PC-9 (cell line): ENCODE measurements around the gene SLC38A1. TPM values are rescaled to one million over a fixed set of nuclear protein-coding genes. Genes with fewer than 3 reads are reported as not detected.

Experiments
- BruUV-seq: library from RNA; stranded (reverse); fragments of 400-500 nt; replicated peaks from 2 replicates; lab custom pipeline; 2021; lab: Mats Ljungman, UMichigan
- CTCF ChIA-PET: fragments of 300-600 bp; sonication (Branson Sonifier 250); formaldehyde crosslinking; loops from one replicate; lab custom pipeline; 2022; ENCODE audit warnings: antibody characterized with exemption; lab: Charles Lee
- POLR2A ChIA-PET: fragments of 300-600 bp; sonication (Branson Sonifier 250); formaldehyde crosslinking; loops from one replicate; lab custom pipeline; 2022; ENCODE audit warnings: antibody characterized with exemption; ENCODE audit not compliant: unreplicated experiment; lab: Charles Lee
- DNase-seq, 2 experiments: peaks; one replicate each; pipeline versions ENCODE4 v3.0.0 to v3.0.0-alpha.2; 2015 to 2022; ENCODE audit warnings: mixed read lengths in 1 of 2
- H2AFZ ChIP-seq: fragments of 200-600 bp; sonication (generic); 2 replicates; pipeline ENCODE4 v1.8.1; 2017; ENCODE audit warnings: antibody characterized with exemption
- H3F3A ChIP-seq: fragments of 200-600 bp; sonication (generic); 2 replicates; pipeline ENCODE4 v1.8.1; 2017; ENCODE audit warnings: antibody characterized with exemption, mild to moderate bottlenecking, low read depth; ENCODE audit not compliant: insufficient read depth
- H3K27ac ChIP-seq: fragments of 200-600 bp; sonication (generic); 2 replicates; pipeline ENCODE4 v1.6.1; 2016; ENCODE audit warnings: mixed run types
- H3K27me3 ChIP-seq: fragments of 200-600 bp; sonication (generic); 2 replicates; pipeline ENCODE4 v1.6.1; 2016; ENCODE audit warnings: low read depth, mixed run types; ENCODE audit not compliant: insufficient read depth
- H3K36me3 ChIP-seq: fragments of 200-600 bp; sonication (generic); 2 replicates; pipeline ENCODE4 v1.6.1; 2016; ENCODE audit warnings: low read depth, mixed run types
- H3K4me1 ChIP-seq: fragments of 200-600 bp; sonication (generic); replicated peaks from 2 replicates; pipeline ENCODE4 v1.6.1; 2016; ENCODE audit warnings: mixed run types; ENCODE audit not compliant: insufficient read depth
- H3K4me2 ChIP-seq: fragments of 200-600 bp; sonication (generic); 2 replicates; pipeline ENCODE4 v1.6.1; 2017; ENCODE audit warnings: mixed run types
- H3K4me3 ChIP-seq: fragments of 200-600 bp; sonication (generic); 2 replicates; pipeline ENCODE4 v1.6.1; 2016; ENCODE audit warnings: mixed run types
- H3K79me2 ChIP-seq: fragments of 200-600 bp; sonication (generic); 2 replicates; pipeline ENCODE4 v1.6.1; 2017; ENCODE audit warnings: low read depth, mixed run types
- H3K9me2 ChIP-seq: fragments of 200-600 bp; sonication (generic); 2 replicates; pipeline ENCODE4 v1.8.1; 2017; ENCODE audit warnings: mild to moderate bottlenecking; ENCODE audit not compliant: insufficient read depth
- H3K9me3 ChIP-seq: fragments of 200-600 bp; sonication (generic); 2 replicates; pipeline ENCODE4 v1.8.1; 2016; ENCODE audit warnings: low read depth; ENCODE audit not compliant: insufficient read depth
- H4K20me1 ChIP-seq: fragments of 200-600 bp; sonication (generic); 2 replicates; pipeline ENCODE4 v1.8.1; 2017; ENCODE audit not compliant: insufficient read depth
- EZH2 ChIP-seq: fragments of 200-600 bp; sonication (generic); IDR thresholded peaks from 2 replicates; pipeline ENCODE4 v1.8.0; 2017; ENCODE audit warnings: antibody characterized with exemption, low read depth
- intact Hi-C: fragments of 100-400 bp; cut with micrococcal nuclease; formaldehyde crosslinking; loops from one replicate; pipeline ENCODE4 v1.10.0; 2022; ENCODE audit not compliant: unreplicated experiment
- total RNA-seq: library from RNA; stranded (reverse); gene quantifications from 2 replicates; pipeline ENCODE4 v1.2.3, GENCODE V29; 2021
- TF ChIP-seq, protein P1 (sequence below): fragments of 200-600 bp; sonication (generic); conservative IDR thresholded peaks from 2 replicates; pipeline ENCODE4 v1.6.1; 2017; ENCODE audit warnings: mixed run types, antibody characterized with exemption, mild to moderate bottlenecking, moderate library complexity

Gene SLC38A1
- total RNA-seq, 1 experiment from 2014 or later = 131 TPM

DNA sequence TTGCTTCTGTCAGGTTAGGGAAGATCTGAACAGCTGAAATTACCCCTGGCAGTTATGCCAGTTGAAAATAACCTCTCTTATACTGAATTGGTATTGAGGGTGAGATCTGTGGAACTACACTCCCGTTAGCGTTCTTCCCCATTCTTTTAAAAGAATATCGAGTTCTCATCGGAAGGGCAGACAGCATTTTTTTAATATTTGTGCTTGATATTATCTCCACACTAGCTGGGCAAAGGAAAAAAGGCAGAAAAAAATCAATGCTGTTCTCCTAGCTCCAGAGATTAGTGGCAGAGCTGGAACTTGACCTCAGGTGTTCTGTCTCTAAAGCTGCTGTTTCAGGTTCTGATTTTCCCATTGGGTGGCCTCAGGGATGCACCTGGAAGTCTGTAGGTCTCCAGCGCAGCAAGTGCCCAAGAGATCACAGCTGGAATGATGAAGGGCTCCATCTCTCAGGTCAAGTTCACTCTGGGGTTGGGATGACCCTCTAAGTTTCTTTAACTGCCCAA lies 67.5 kb downstream of the SLC38A1 start:
- H2AFZ ChIP-seq = no peak overlapping the region
- no peaks in the 10 kb centered on the region for H3K4me1 ChIP-seq
- no peaks in the 10 kb centered on the region for H3K9me2 ChIP-seq
- H3F3A ChIP-seq = 0 out of 2 replicates have a peak, but pooled peaks cover 11% of the 10 kb centered on the region
- no peaks in the 10 kb centered on the region for H3K27me3 ChIP-seq
- BruUV-seq = no TSS peak
- intact Hi-C loops = no loop called here
- H3K79me2 ChIP-seq = no peaks in the 10 kb centered on the region
- ChIA-PET POLR2A (no interaction called here), CTCF (no interaction called here)
- DNase-seq = no peak
- H3K36me3 ChIP-seq = peaks cover 94% of the 10 kb centered on the region
- H3K27ac ChIP-seq = no peak overlapping the region
- peaks cover 8% of the 10 kb centered on the region; the same call in 1 of the 2 replicates for H3K9me3 ChIP-seq
- no peak for TF ChIP-seq EZH2
- TF ChIP-seq, protein P1, sequence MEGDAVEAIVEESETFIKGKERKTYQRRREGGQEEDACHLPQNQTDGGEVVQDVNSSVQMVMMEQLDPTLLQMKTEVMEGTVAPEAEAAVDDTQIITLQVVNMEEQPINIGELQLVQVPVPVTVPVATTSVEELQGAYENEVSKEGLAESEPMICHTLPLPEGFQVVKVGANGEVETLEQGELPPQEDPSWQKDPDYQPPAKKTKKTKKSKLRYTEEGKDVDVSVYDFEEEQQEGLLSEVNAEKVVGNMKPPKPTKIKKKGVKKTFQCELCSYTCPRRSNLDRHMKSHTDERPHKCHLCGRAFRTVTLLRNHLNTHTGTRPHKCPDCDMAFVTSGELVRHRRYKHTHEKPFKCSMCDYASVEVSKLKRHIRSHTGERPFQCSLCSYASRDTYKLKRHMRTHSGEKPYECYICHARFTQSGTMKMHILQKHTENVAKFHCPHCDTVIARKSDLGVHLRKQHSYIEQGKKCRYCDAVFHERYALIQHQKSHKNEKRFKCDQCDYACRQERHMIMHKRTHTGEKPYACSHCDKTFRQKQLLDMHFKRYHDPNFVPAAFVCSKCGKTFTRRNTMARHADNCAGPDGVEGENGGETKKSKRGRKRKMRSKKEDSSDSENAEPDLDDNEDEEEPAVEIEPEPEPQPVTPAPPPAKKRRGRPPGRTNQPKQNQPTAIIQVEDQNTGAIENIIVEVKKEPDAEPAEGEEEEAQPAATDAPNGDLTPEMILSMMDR = no peak
- H4K20me1 ChIP-seq = peaks cover under 1% of the 10 kb centered on the region; the same call in 1 of the 2 replicates
- no peak overlapping the region for H3K4me2 ChIP-seq
- H3K4me3 ChIP-seq = no peak overlapping the region

GRCh38 chr12:46200551-46200950 lies 68.3 kb downstream of the SLC38A1 start:
- H3K9me2 ChIP-seq = no peaks in the 10 kb centered on the region
- H3K4me3 ChIP-seq = no peak overlapping the region
- H3K9me3 ChIP-seq = peaks cover 14% of the 10 kb centered on the region; the same call in 1 of the 2 replicates
- CTCF ChIA-PET = no interaction called here
- POLR2A ChIA-PET = no interaction called here
- no peaks in the 10 kb centered on the region for H3K79me2 ChIP-seq
- no peak overlapping the region for H3K27ac ChIP-seq
- peaks cover 97% of the 10 kb centered on the region for H3K36me3 ChIP-seq
- H3F3A ChIP-seq = 0 out of 2 replicates have a peak, but pooled peaks cover 13% of the 10 kb centered on the region
- H3K4me1 ChIP-seq = no peaks in the 10 kb centered on the region
- TF ChIP-seq, protein P1 = no peak
- no peak for TF ChIP-seq EZH2
- no peaks in the 10 kb centered on the region; the same call in 1 of the 2 replicates for H3K27me3 ChIP-seq
- H3K4me2 ChIP-seq = no peak overlapping the region
- H4K20me1 ChIP-seq = no peaks in the 10 kb centered on the region
- no peak for DNase-seq
- H2AFZ ChIP-seq = no peak overlapping the region
- intact Hi-C loops = no loop called here
- no TSS peak for BruUV-seq

DNA sequence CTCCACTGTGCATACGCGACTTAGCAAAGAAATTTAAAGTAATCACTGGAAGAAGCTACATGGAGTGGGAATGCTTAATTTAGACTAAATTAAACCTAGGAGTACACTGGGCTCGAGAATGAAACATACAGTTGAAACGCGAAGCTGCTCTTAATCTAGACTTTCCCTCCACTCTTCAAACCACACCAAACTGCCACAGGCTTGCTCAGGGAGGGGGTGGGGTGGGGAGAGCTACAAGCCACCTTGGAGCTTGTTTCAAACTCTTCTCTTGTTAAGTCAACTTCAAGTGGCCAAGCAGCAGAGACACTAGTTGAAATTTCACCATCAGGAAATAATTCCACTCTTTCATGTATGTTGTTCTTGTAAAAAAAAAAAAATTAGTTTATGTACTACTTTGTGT lies 69.9 kb downstream of the SLC38A1 start:
- ChIA-PET CTCF (interaction anchor here (0.7 kb wide), 1 partner anchor 47 kb away, joined by 5 read pairs; no protein-coding TSS in a partner anchor), POLR2A (no interaction called here)
- no peak for DNase-seq
- Histone ChIP-seq H3F3A (peaks cover 10% of the 10 kb centered on the region; the same call in 1 of the 2 replicates), H3K27me3 (no peaks in the 10 kb centered on the region; the same call in 1 of the 2 replicates), H3K4me1 (no peaks in the 10 kb centered on the region), H3K4me3 (no peak overlapping the region), H3K9me2 (no peaks in the 10 kb centered on the region), H4K20me1 (no peaks in the 10 kb centered on the region), H3K4me2 (no peak overlapping the region), H3K79me2 (no peaks in the 10 kb centered on the region), H3K27ac (no peak overlapping the region), H3K9me3 (peaks cover 29% of the 10 kb centered on the region), H3K36me3 (peaks cover 98% of the 10 kb centered on the region), H2AFZ (no peak overlapping the region)
- intact Hi-C loops = no loop called here
- no peak for TF ChIP-seq EZH2
- TF ChIP-seq, protein P1 = no peak
- no TSS peak for BruUV-seq
